Aorta (tissue), 5 donors: ENCODE measurements around the gene HBM. TPM values are rescaled to one million over a fixed set of nuclear protein-coding genes. Genes with fewer than 3 reads are reported as not detected.
"Not testable (repeated sequence)": the region's sequence is repeated elsewhere in the genome, so short reads cannot be mapped to it uniquely, and the experiment has no call there.

Experiments
- ATAC-seq: fragments of 200-7000 bp; cut with Tn5 transposase; one replicate; pipeline ENCODE4 v1.9.1; 2022; ENCODE audit warnings: moderate library complexity; ENCODE audit not compliant: low FRiP score
- DNase-seq, 2 donors: peaks; one replicate each; pipeline ENCODE4 v3.0.0-alpha.2; 2020
- H3K27ac ChIP-seq, 2 donors: one replicate each; pipeline ENCODE4 v1.5.1; 2013; ENCODE audit warnings: low read length in 2 of 2, mild to moderate bottlenecking in 2 of 2, moderate library complexity in 2 of 2, control low read depth in 1 of 2, inconsistent platforms in 1 of 2, low read depth in 1 of 2
- H3K27me3 ChIP-seq, 2 donors: one replicate each; pipeline ENCODE4 v1.6.1; 2013; ENCODE audit warnings: control low read depth in 1 of 2, low read length in 1 of 2, mild to moderate bottlenecking in 1 of 2, moderate library complexity in 1 of 2; ENCODE audit not compliant: insufficient read depth in 2 of 2, control insufficient read depth in 1 of 2
- H3K36me3 ChIP-seq, 2 donors: one replicate each; pipeline ENCODE4 v1.6.1; 2013; ENCODE audit warnings: control low read depth in 1 of 2, low read length in 1 of 2, mild to moderate bottlenecking in 1 of 2; ENCODE audit not compliant: insufficient read depth in 2 of 2, control insufficient read depth in 1 of 2
- H3K4me1 ChIP-seq, 2 donors: one replicate each; pipeline ENCODE4 v1.6.1; 2013; ENCODE audit warnings: low read length in 2 of 2, control low read depth in 1 of 2, mild to moderate bottlenecking in 1 of 2, moderate library complexity in 1 of 2; ENCODE audit not compliant: insufficient read depth in 2 of 2, control insufficient read depth in 1 of 2
- H3K4me3 ChIP-seq, 2 donors: one replicate each; pipeline ENCODE4 v1.5.1; 2013; ENCODE audit warnings: low read length in 2 of 2, control low read depth in 1 of 2, mild to moderate bottlenecking in 1 of 2
- H3K9me3 ChIP-seq: one replicate; pipeline ENCODE4 v1.6.1; 2013; ENCODE audit warnings: mild to moderate bottlenecking, low read length; ENCODE audit not compliant: control insufficient read depth
- WGBS, 2 donors: extraction: QIAGEN DNeasy Blood & Tissue Kit; methylation state at CpG; one replicate each; pipeline ENCODE4 v1.1.7; 2013; 5-methylcytosine and 5-hydroxymethylcytosine counted together
- intact Hi-C, 2 donors: fragments of 100-400 bp; cut with DNase I; formaldehyde crosslinking; loops; one replicate each; pipeline versions ENCODE4 v1.14.2 to v1.15.0; 2022
- polyA plus RNA-seq, 2 donors: library from polyadenylated mRNA; stranded (reverse); fragments of 200-250 nt; gene quantifications; one replicate each; pipeline ENCODE4 v1.2.3, GENCODE V29; 2013
- total RNA-seq, 2 donors: library from RNA; stranded (reverse); fragmentation: NEBNext Ultra II Directional; extraction: Animal tissue kit (Norgen Biotek cat#: 25700); gene quantifications; one replicate each; pipeline ENCODE4 v1.2.1, GENCODE V29; 2021
- donor health status: healthy with polysubstance abuse.
- donor health status: Bipolar disorder and iron deficiency.
- donor health status: DM: no; HTN: no; CAD: no.
- donor health status: DM: no; HTN: no; CAD: no.
- donor health status: DM: yes; HTN: yes; CAD: no.

The HBM gene
- total and polyA plus RNA-seq, 4 donors, result 3.1 TPM; not detected in 3

DNA sequence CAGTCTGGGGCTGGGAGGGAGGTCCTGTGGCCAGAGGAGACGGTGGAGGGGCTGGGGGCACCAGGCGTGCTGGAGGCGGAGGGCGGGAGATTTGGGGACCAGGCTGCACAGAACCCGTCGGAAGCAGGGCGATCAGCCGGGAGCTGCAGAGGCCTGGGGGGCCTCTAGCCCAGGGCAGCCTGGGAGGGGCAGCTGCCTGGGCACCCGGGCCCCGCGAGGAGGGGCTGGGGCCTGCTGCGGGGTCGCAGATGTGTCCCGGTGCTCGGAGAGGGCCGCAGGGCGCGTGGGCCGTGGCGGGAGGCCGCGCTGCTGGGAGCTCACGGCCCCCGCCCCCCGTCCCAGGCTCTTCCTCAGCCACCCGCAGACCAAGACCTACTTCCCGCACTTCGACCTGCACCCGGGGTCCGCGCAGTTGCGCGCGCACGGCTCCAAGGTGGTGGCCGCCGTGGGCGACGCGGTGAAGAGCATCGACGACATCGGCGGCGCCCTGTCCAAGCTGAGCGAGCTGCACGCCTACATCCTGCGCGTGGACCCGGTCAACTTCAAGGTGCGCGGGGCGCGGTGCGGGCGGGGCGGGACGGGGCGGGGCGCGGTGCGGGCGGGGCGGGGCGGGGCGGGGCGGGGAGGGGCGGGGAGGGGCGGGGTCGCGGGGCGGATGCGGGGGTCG is 12.1 kb upstream of the HBM start:
- WGBS, 2 donors, result 3% methylated on average over 19 of the region's 74 CpGs; no CpG with 5 or more reads in 1 of the 2 donors
- intact Hi-C loops, ATAC-seq, H3K4me3 ChIP-seq, DNase-seq, H3K27ac ChIP-seq, H3K27me3 ChIP-seq, H3K9me3 ChIP-seq, H3K4me1 ChIP-seq, H3K36me3 ChIP-seq: not testable (repeated sequence)

DNA sequence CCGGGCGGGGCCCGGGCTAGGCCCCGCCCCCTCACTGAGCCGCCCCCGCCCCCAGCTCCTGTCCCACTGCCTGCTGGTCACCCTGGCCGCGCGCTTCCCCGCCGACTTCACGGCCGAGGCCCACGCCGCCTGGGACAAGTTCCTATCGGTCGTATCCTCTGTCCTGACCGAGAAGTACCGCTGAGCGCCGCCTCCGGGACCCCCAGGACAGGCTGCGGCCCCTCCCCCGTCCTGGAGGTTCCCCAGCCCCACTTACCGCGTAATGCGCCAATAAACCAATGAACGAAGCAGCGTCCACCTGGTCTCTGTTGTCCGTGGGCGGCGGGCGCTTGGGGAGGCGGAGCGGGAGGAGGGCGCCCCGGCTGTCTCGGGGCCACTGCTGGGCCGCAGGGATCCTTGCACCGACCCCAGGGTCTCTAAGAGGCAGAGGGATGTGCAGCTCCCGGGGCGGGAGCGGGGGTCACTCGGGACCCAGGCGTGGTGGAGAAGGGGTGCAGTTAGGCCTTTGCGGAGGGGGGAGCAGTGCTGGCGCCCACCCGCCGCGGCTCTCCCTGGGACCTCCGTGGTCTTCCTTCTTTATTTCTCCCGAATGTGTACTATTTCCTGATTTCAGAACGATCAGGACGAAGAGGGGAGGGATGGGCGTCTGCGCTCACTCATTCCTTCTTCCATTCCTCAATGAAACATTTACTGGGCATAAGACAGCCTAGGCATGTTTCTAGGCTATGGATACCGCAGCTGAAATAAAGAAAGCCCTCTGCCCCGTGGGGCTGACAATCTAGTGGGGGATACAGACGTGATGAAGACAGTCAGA is 11.4 kb upstream of the HBM start:
- Histone ChIP-seq H3K36me3 (no peaks in the 10 kb centered on the region), H3K4me3 (peak overlapping the region in 1 of 2 donors; percentile 4), H3K27ac (no peak overlapping the region), H3K9me3 (no peaks in the 10 kb centered on the region), H3K27me3 (peaks cover 0 to 2% of the 10 kb centered on the region in 2 donors), H3K4me1 (no peaks in the 10 kb centered on the region)
- peak in 1 of 2 donors; percentile 67 for DNase-seq
- no peak for ATAC-seq
- intact Hi-C loops, result no loop called here
- 1 to 2% methylated on average over 51 to 55 of the region's 59 CpGs for WGBS, 2 donors

DNA sequence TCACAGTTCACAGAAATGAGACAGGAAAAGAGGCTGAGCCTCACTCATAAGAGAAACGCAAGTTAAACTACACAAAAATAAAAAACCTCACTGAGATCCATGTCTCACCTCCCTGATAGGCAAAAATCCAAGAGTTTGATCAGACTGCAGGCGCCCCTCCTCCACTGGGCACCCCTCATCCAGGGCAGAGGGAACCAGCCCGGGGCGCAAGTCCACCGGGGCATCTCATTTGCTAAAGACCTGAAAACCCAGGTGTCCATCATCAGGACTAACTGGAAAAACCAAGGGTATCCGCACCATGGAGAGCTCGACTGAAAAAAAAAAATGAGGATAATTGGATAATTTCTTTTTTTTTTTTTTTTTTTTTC is 10.8 kb upstream of the HBM start:
- 63 to 74% methylated on average over 7 of the region's 7 CpGs for WGBS, 2 donors
- Histone ChIP-seq H3K4me1 (no peaks in the 10 kb centered on the region), H3K27me3 (peaks cover 0 to 2% of the 10 kb centered on the region in 2 donors), H3K9me3 (no peaks in the 10 kb centered on the region), H3K27ac (no peak overlapping the region), H3K36me3 (no peaks in the 10 kb centered on the region), H3K4me3 (no peak overlapping the region)
- DNase-seq (peak in 1 of 2 donors; percentile 35), ATAC-seq (no peak)
- intact Hi-C loops, result no loop called here

DNA sequence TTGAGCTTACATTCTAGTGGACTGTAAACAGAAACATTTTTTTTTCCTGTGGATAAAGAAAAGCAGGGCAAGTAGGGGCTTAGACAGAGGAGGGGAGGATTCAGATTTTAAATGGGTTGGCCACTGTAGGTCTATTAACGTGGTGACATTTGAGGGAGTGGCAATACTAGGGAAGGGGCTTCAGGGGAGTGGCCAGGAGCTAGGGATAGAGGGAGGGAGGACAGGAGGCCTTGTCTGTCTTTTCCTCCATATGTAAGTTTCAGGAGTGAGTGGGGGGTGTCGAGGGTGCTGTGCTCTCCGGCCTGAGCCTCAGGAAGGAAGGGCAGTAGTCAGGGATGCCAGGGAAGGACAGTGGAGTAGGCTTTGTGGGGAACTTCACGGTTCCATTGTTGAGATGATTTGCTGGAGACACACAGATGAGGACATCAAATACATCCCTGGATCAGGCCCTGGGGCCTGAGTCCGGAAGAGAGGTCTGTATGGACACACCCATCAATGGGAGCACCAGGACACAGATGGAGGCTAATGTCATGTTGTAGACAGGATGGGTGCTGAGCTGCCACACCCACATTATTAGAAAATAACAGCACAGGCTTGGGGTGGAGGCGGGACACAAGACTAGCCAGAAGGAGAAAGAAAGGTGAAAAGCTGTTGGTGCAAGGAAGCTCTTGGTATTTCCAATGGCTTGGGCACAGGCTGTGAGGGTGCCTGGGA is 6.5 kb upstream of the HBM start:
- H3K36me3 ChIP-seq, result no peaks in the 10 kb centered on the region
- 41 to 48% methylated on average over 6 of the region's 6 CpGs for WGBS, 2 donors
- ATAC-seq, result no peak
- DNase-seq, result no peak
- H3K4me1 ChIP-seq, result no peaks in the 10 kb centered on the region
- intact Hi-C loops, result no loop called here
- peaks cover 0 to 2% of the 10 kb centered on the region in 2 donors for H3K27me3 ChIP-seq
- no peaks in the 10 kb centered on the region for H3K9me3 ChIP-seq
- no peak overlapping the region for H3K4me3 ChIP-seq
- no peak overlapping the region for H3K27ac ChIP-seq

DNA sequence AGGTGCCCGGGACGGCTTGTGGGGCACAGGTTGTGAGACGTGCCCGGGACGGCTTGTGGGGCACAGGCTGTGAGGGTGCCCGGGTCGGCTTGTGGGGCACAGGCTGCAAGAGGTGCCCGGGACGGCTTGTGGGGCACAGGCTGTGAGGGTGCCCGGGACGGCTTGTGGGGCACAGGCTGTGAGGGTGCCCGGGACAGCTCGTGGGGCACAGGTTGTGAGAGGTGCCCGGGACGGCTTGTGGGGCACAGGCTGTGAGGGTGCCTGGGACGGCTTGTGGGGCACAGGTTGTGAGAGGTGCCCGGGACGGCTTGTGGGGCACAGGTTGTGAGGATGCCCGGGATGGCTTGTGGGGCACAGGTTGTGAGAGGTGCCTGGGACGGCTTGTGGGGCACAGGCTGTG is 5.5 kb upstream of the HBM start:
- DNase-seq, H3K27ac ChIP-seq, H3K27me3 ChIP-seq, ATAC-seq, H3K4me3 ChIP-seq, H3K9me3 ChIP-seq, H3K36me3 ChIP-seq, intact Hi-C loops, H3K4me1 ChIP-seq: not testable (repeated sequence)
- WGBS, 2 donors, result 71 to 78% methylated on average over 18 to 20 of the region's 20 CpGs

DNA sequence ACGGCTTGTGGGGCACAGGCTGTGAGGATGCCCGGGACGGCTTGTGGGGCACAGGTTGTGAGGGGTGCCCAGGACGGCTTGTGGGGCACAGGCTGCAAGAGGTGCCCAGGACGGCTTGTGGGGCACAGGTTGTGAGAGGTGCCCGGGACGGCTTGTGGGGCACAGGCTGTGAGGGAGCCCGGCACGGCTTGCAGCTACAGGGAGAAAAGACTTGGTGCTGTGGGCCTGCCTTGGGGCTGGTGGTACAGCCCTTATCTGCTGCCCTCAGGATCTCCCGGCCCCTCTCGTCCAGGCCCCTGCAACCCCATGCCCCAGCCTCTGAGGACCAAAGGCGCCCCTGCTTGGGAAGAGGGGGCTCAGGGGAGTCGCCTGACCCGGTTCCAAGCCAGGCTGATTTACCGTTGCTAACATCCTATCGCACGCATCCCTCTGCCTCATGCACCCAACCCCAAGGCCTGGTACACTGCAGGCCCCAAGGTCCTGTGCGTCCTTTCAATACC is 5.0 kb upstream of the HBM start:
- H3K36me3 ChIP-seq, result no peaks in the 10 kb centered on the region
- ATAC-seq (no peak), DNase-seq (no peak)
- H3K27ac ChIP-seq, result no peak overlapping the region
- H3K9me3 ChIP-seq, result no peaks in the 10 kb centered on the region
- 60 to 61% methylated on average over 15 to 18 of the region's 18 CpGs for WGBS, 2 donors
- H3K4me1 ChIP-seq, result no peaks in the 10 kb centered on the region
- H3K4me3 ChIP-seq, result no peak overlapping the region
- intact Hi-C loops, result no loop called here
- H3K27me3 ChIP-seq, result no peaks in the 10 kb centered on the region

DNA sequence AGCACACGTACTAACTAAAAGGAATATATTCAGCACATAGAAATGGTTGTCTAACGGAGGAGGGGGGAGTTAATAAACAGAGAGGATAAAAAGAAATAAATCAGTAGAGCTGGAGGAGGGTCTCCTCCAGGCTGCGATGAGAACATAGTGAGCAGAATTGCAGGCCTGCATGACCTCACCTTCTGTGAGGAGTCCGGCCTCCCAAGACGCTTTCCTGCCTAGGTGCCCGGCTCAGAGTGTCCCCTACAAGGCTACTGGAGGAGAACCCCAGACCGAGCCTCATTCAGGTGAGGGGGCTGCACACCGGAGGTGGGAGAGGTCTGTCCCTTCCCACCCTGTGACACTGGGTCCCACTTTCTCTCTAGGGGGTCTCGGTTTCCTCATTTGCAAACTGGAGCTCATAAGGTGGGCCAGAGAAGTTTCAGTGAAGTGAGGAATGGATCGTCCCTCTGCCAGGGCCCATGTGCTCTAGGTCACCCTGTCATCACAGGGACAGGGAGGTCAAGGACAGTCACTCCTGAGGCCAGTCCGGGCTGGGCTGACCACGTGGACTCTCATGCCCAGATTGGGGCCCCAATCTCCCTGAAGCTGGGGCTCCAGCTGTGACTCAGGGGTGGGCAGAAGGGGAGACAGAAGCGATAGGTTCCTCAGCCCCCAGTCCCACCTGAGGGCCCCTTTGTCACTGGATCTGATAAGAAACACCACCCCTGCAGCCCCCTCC is 3.3 kb upstream of the HBM start:
- no peak for ATAC-seq
- intact Hi-C loops, result no loop called here
- no peaks in the 10 kb centered on the region for H3K9me3 ChIP-seq

DNA sequence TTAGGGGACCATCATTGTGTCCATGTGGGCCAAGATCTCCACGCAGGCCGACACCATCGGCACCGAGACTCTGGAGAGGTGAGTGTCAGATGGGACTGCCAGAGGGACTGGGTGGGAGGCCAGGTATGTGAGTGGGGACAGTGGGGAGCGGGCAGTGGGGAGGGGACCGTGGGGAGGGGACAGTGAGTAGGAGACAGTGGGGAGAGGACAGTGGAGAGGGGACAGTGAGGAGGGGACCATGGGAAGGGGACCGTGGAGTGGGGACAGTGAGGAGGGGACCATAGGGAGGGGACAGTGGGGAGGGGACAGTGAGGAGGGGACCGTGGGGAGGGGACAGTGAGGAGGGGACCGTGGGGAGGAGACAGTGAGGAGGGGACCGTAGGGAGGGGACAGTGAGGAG is 2.6 kb upstream of the HBM start:
- intact Hi-C loops, H3K27me3 ChIP-seq: not testable (repeated sequence)
- 89 to 92% methylated on average over 5 to 10 of the region's 10 CpGs for whole genome bisulfite sequencing, 2 donors

More for the DNA sequence above, 3.3 kb upstream of the HBM start:
- Histone ChIP-seq H3K27me3 (no peaks in the 10 kb centered on the region), H3K4me1 (no peaks in the 10 kb centered on the region), H3K36me3 (no peaks in the 10 kb centered on the region), H3K27ac (no peak overlapping the region), H3K4me3 (no peak overlapping the region)
- DNase-seq, result no peak
- 88 to 91% methylated on average over 13 of the region's 13 CpGs for WGBS, 2 donors

More for the DNA sequence above, 2.6 kb upstream of the HBM start:
- not testable (repeated sequence) for ATAC-seq, H3K4me1 ChIP-seq, DNase-seq, H3K27ac ChIP-seq, H3K9me3 ChIP-seq, H3K4me3 ChIP-seq, H3K36me3 ChIP-seq
